ENCODE measurements around the gene IRX5.

Gene IRX5

GRCh38 chr16:54930005-54930868 is at the start of gene IRX5:
Gene IRX5, plus strand, starts transcription at chr16:54930865. Its CDS starts 334 bp downstream, at chr16:54931199.
- peak within 1 kb of the TSS; percentile 73 for H3K4me3 ChIP-seq (ENCODE audit: low read depth, low read length)
- peak; percentile 95 for DNase-seq (ENCODE audit: low read depth)

DNA sequence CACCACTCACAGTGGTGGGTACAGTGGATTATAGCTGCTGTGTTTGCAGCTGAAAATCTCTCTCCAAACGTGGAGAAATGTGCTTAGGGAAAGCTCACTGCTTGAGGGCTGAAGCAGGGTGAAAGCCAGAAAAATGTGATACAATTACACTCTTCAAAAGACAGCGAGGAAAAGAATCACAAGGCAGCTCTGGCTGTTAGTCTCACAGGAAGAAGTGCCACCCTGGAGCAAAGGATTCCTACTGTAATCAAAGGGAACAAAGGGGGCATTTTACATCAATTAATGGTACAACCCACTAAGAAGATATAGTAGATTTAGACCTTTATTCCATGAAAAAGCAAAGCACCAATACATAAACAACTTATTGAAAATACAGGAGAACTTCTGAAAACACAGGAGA is 48.1 kb upstream of the IRX5 start:
- no peak overlapping the region for H3K4me3 ChIP-seq (ENCODE audit: low read depth, low read length)

GRCh38 chr16:54883358-54883757 is 47.3 kb upstream of the IRX5 start:
- H3K4me3 ChIP-seq (ENCODE audit: low read depth, low read length): no peak overlapping the region
- DNase-seq (ENCODE audit: low read depth): no peak

More for the DNA sequence above, 48.1 kb upstream of the IRX5 start:
- DNase-seq (ENCODE audit: low read depth): no peak

DNA sequence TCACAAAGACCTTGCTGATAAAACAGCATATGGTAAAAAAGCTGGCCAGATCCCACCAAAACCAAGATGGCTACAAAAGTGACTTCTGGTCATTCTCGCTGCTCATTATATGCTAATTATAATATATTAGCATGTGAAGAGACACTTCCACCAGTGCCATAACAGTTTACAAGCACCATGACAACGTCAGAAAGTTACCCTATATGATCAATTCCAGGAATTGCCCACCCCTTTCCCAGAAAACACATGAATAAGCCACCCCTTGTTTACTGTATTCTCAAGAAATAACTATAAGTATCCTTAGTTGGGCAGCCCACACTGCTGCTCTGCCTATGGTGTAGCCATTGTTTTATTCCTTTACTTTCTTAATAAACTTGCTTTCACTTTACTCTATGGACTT is 44.6 kb upstream of the IRX5 start:
- no peak overlapping the region for H3K4me3 ChIP-seq (ENCODE audit: low read depth, low read length)
- DNase-seq (ENCODE audit: low read depth): no peak

DNA sequence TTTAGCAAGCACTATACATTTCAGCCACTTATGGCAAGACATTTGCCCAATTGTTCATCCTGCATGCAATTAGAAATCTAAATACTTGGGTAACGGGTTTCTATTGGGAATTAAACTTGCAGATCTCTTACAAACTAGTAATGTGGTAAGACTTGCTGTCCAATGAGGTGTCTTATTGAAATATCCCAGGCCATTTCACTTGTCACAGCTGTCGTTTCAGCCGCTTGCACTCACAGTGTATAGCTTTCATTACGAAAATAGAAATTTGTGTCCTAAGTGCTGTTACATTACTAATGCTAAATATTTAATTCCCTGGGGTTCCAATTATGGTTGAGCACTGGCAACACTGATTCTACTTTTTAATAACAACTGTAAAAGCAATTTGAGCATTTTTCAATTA is 40.3 kb upstream of the IRX5 start:
- no peak for DNase-seq (ENCODE audit: low read depth)

DNA sequence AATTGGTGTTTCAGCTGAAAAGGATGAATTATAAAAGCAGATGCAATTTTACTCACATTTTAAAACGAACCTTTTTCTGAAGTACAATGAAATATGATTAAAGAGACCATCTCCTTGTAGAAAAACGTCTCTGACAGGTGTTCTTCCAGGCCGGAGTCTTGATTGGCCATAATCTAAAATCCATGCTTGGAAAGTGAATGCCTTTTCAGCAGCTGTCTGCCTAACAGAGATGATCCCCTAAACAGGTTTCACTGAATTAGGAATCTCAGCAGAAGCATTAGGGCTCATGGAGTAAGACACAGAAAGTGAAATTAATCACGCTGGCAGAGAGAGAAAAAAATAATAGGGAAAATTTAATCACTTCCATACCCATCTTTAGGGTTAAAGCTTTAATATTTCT is 39.3 kb upstream of the IRX5 start:
- no peak overlapping the region for H3K4me3 ChIP-seq (ENCODE audit: low read depth, low read length)
- no peak for DNase-seq (ENCODE audit: low read depth)

More for the DNA sequence above, 40.3 kb upstream of the IRX5 start:
- H3K4me3 ChIP-seq (ENCODE audit: low read depth, low read length): no peak overlapping the region

- DNase-seq (ENCODE audit: low read depth): no peak
- H3K4me3 ChIP-seq (ENCODE audit: low read depth, low read length): no peak overlapping the region
Observed at GRCh38 chr16:54892981-54893380, 37.7 kb upstream of the IRX5 start.

- DNase-seq (ENCODE audit: low read depth): no peak
- no peak overlapping the region for H3K4me3 ChIP-seq (ENCODE audit: low read depth, low read length)
Observed at GRCh38 chr16:54897930-54898329, 32.7 kb upstream of the IRX5 start.

- no peak overlapping the region for H3K4me3 ChIP-seq (ENCODE audit: low read depth, low read length)
- no peak for DNase-seq (ENCODE audit: low read depth)
Observed at GRCh38 chr16:54901606-54902005, 29.1 kb upstream of the IRX5 start.

DNA sequence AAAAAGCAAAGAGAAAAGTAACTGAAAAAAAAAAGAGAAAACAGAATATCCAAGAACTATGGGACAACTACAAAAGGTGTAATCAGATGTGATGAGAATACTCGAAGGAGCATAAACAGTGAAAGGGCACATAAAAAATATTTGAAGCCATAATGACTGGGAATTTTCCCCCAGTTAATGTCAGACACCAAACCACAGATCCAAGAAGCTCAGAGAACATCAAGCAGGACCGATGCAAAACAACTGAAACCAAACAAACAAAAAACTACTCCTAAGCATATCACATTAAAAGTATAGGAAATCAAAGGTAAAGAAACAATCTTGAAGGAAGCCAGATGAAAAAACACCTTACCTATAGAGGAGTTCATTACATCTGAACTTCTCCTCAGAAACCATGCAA is 27.6 kb upstream of the IRX5 start:
- H3K4me3 ChIP-seq (ENCODE audit: low read depth, low read length): no peak overlapping the region
- no peak for DNase-seq (ENCODE audit: low read depth)

- no peak overlapping the region for H3K4me3 ChIP-seq (ENCODE audit: low read depth, low read length)
- no peak for DNase-seq (ENCODE audit: low read depth)
Observed at GRCh38 chr16:54911079-54911478, 19.6 kb upstream of the IRX5 start.

DNA sequence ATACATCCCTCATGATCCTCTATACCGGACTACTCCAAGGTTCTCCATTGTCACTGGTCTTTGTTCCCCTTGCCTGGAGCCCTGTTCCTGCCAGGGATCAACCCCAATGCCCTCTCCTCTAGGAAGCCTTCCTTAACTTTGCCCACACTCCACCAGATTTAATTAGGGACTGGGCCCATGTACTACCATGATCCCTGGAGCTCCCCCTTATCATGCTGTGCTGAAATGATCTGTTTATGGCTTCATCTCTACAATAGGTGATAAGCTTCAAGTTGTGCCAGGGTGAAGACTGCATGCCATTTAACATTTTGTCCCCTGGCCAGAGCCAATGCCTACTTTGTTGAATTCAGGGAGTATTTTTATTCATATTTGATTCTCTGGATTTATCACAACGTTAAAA is 17.9 kb upstream of the IRX5 start:
- DNase-seq (ENCODE audit: low read depth): no peak
- H3K4me3 ChIP-seq (ENCODE audit: low read depth, low read length): no peak overlapping the region

DNA sequence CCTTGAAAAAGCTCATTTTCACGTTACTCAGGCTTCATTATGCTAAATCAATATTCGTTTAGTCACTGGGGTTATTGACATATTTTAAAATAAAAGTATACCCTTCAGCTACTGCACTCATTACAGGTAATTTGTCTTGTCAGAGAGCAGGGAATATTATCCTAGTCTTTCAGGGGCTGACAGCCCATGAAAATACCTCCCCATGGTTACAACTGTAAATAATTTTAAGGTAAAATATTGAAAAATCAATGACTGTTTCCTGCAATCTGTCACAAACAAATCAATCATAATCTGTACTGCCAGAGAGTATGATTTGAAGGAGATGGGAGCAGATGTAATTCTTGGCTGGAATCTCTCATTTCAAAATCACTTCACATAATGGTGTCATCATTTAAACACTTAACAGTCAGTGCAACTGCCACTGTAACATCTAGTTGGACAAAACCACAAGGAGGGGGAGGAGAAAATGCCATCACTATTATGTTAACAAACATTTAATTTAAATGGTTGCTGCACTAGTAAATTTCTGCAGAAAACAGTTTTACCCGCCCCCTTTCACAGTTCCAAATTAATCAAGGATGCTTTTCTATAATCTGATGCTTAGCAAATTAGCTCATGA is 9.3 kb upstream of the IRX5 start:
- no peak for DNase-seq (ENCODE audit: low read depth)

GRCh38 chr16:54923055-54923473 is 7.6 kb upstream of the IRX5 start:
- H3K4me3 ChIP-seq (ENCODE audit: low read depth, low read length): no peak overlapping the region
- no peak for DNase-seq (ENCODE audit: low read depth)

More for the DNA sequence above, 9.3 kb upstream of the IRX5 start:
- no peak overlapping the region for H3K4me3 ChIP-seq (ENCODE audit: low read depth, low read length)

DNA sequence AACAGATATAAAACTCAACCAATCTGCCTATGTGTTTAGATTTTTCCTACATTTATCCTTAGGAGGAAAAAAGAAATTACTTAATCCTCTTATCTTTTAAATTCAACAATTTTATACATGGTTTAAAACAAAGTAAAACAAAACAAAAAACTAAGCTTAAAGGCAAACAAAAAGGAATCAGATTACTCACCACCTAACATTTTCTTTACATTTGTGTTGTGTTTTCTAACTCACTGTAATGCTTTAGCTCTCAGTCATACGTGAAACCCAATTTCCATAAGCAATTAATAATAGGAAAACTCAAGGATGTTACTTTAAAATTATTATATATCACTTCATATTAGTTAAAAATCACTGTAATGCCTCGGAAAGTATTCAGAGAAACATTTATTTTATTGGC is 6.7 kb upstream of the IRX5 start:
- no peak overlapping the region for H3K4me3 ChIP-seq (ENCODE audit: low read depth, low read length)
- DNase-seq (ENCODE audit: low read depth): no peak

GRCh38 chr16:54926166-54926838 is 4.4 kb upstream of the IRX5 start:
- peak; percentile 37 for DNase-seq (ENCODE audit: low read depth)
- H3K4me3 ChIP-seq (ENCODE audit: low read depth, low read length): peak overlapping the region; percentile 73

- peak overlapping the region; percentile 73 for H3K4me3 ChIP-seq (ENCODE audit: low read depth, low read length)
- no peak for DNase-seq (ENCODE audit: low read depth)
Observed at GRCh38 chr16:54927125-54928015, 3.3 kb upstream of the IRX5 start.

- H3K4me3 ChIP-seq (ENCODE audit: low read depth, low read length): peak overlapping the region; percentile 73
- DNase-seq (ENCODE audit: low read depth): no peak
Observed at GRCh38 chr16:54928016-54928356, 2.7 kb upstream of the IRX5 start.

GRCh38 chr16:54928411-54929089 is 2.1 kb upstream of the IRX5 start:
- DNase-seq (ENCODE audit: low read depth): no peak
- H3K4me3 ChIP-seq (ENCODE audit: low read depth, low read length): peak overlapping the region; percentile 73

Data from skeletal muscle cell (primary cell).